ENCODE data around the gene PEDS1.
"Not testable (repeated sequence)": the region's sequence is repeated elsewhere in the genome, so short reads cannot be mapped to it uniquely, and the experiment has no call there.

Gene PEDS1

GRCh38 chr20:50190251-50191064 lies 36.9 kb upstream of the PEDS1 start, which contains the start of gene CEBPB:
CEBPB (plus strand) TSS chr20:50190830; CDS start chr20:50191034, 204 bp downstream.
- peak; percentile 94 to 99 (median 96) for DNase-seq

- DNase-seq: peak in 3 of 4 experiments; percentile 49 to 60 (median 52)
Measured at GRCh38 chr20:50189681-50190250, 36.2 kb upstream of the PEDS1 start.

GRCh38 chr20:50188879-50189680 lies 35.6 kb upstream of the PEDS1 start:
- peak; percentile 62 to 80 (median 75) for DNase-seq

GRCh38 chr20:50188287-50188688 lies 34.8 kb upstream of the PEDS1 start:
- no peak for DNase-seq

- peak in 3 of 4 experiments; percentile 33 to 56 (median 49) for DNase-seq
Measured at GRCh38 chr20:50187403-50188051, 34.0 kb upstream of the PEDS1 start.

- no peak for DNase-seq
Measured at GRCh38 chr20:50186987-50187402, 33.5 kb upstream of the PEDS1 start.

DNA sequence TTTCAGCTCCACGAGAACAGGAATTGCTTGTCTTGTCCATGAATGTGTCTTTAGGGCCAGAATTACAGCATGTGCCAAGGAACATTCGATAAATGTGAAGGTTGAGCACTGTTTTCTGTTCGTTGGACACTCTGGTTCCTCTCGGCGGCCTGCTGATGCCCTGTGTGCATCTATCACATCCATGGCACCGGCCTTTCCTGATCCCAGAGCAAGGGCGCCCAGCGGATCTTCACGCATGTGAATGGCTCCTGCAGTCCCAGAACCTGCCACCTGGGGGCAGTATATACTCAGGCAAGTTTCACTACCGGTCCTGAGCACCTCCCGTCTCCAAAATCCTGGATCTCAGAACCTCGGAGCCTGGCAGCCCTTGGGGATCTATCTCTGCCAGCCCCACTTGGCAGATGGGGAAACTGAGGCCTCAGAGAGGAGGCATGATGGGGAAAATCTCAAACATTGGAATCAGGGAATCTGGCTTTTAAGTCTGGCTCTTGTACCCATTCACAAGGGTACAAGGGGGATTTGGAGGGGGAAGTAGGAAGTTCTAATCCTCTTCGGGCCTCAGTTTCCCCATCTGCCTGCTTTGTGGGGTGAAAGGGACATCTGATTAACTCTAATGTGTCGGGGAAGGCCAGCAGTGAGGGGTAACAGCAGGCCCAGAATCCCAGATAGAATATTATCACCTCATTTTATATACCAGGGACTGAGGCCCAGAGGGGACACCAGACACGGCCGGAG lies 32.8 kb upstream of the PEDS1 start:
- peak; percentile 92 to 97 (median 94) for DNase-seq

DNA sequence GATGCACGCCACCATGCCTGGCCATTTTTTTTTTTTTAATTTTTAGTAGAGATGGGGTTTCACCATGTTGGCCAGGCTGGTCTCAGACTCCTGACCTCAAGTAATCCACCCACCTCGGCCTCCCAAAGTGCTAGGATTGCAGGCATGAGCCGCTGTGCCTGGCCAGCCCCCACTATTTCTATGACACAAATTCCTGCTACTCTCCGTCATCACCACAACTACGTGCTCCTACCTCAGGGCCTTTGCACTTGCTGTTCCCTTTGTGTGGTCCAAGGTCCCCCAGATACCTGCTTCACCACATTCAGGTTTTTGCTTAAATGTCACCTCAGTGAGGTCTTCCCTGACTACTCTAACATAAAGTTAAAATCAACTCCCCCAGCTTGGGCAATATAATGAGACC lies 31.9 kb upstream of the PEDS1 start:
- no peak for DNase-seq

- DNase-seq: peak; percentile 41 to 75 (median 61)
Measured at GRCh38 chr20:50182346-50182745, 28.8 kb upstream of the PEDS1 start.

DNA sequence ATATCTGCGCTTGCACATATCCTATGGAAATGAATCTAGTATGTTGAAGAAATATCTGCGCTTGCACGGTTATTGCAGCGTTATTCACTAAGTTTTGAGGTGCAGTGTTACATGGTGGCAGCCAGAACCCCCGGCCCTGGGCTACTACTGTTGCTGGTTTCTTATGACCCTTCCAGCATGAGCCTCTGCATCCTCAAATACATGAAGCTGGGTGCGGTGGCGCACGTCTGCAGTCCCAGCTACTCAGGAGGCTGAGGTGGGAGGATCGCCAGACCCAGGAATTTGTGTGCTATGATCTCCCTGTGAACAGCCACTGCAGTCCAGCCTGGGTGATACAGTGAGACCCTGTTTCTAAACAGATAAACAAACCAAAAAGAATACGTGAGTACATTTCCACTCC lies 27.8 kb upstream of the PEDS1 start:
- no peak for DNase-seq

DNA sequence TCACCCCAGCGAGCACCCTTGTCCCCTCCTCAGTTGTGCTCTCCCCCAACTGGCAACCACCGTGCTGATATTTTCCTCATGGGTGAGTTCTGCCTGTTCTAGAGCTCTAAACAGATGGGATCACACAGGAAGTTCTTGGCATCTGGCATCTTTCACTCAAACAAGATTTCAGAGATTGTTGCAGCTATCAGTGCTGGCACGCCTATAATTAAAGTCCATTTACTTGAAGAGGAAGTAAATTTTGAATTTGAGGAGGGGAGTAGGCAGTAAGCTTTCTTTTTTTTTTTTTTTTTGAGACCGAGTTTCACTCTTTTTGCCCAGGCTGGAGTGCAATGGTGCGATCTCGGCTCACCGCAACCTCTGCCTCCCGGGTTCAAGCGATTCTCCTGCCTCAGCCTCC lies 25.1 kb upstream of the PEDS1 start:
- not testable (repeated sequence) for DNase-seq

GRCh38 chr20:50175938-50176933 lies 22.7 kb upstream of the PEDS1 start:
- DNase-seq: no peak

DNA sequence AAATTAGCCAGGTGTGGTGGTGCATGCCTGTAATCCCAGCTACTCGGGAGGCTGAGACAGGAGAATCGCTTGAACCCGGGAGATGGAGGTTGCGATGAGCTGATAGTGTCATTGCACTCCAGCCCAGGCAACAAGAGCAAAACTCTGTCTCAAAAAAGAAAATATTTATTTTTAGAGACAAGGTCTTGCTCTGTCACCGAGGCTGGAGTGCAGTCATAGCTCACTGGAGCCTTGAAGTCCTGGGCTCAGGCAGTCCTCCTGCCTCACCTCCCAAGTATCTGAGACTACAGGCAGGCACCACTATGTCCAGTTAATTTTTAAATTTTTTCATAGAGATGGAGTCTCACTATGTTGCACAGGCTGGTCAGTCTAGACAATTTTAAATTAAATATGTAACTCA lies 20.9 kb upstream of the PEDS1 start:
- DNase-seq: no peak

- DNase-seq: peak; percentile 51 to 75 (median 59)
Measured at GRCh38 chr20:50172347-50173013, 19.0 kb upstream of the PEDS1 start.

- DNase-seq: no peak
Measured at GRCh38 chr20:50170549-50171220, 17.2 kb upstream of the PEDS1 start.

GRCh38 chr20:50169329-50169823 lies 15.9 kb upstream of the PEDS1 start:
- peak; percentile 84 to 97 (median 88) for DNase-seq

DNA sequence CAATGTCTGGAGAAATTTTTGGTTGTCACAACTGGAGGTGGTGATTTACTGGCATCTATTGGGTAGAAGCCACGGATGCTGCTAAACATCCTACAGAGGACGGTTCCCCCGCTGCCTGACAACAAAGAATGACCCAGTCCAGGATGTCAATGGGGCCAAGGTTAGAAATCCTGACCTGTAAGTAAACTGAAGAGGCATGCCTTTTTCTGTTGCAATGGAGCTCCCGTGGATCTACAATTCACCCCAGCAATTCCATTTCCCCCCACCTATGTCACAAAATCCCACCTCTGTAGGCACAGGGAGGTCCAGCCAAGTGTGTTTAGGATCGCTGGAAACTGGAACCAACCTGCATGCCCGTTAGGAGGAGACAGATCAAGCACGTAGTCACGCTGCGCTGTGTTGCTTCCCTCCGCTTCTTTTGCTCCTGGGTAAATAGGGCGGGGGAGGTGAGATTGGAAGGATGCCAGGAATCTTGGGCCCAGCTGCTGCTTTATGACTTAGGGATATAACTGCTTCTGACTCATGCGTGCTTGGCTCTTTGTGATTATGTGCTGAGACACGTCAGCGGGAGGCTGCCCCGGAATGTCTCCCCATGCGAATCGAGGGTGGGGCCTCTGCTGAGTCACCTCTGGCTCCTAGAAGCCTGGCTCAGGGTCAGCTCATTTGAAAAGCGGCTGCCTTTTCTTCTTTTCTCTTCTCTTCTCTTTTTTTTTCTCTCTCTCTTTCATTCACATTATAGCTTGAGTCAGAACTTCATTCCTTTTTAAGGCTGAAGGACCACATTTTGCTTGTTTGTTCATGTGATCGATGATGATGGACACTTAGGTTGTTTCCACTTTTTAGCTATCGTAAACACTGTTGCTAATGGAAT lies 12.4 kb upstream of the PEDS1 start:
- peak; percentile 97 to 100 (median 98) for DNase-seq
